Urinary bladder (tissue), 4 donors: ENCODE data around the gene PLK4. TPM values are rescaled to one million over a fixed set of nuclear protein-coding genes. Genes with fewer than 3 reads are reported as not detected.
A peak's percentile ranks its signal among the peaks of the same experiment; 100 is the strongest.
"Not testable (repeated sequence)": the region's sequence is repeated elsewhere in the genome, so short reads cannot be mapped to it uniquely, and the experiment has no call there.

Source experiments
- DNase-seq: peaks from one replicate; pipeline ENCODE4 v3.0.0-alpha.2; 2015; ENCODE audit errors: extremely low spot score
- H3K27ac ChIP-seq: one replicate; pipeline ENCODE4 v1.5.1; 2013; ENCODE audit warnings: low read depth, mild to moderate bottlenecking, moderate library complexity
- H3K36me3 ChIP-seq: one replicate; pipeline ENCODE4 v1.6.1; 2013; ENCODE audit warnings: mild to moderate bottlenecking, moderate library complexity; ENCODE audit not compliant: insufficient read depth
- H3K4me1 ChIP-seq: one replicate; pipeline ENCODE4 v1.6.1; 2013; ENCODE audit warnings: mild to moderate bottlenecking, moderate library complexity; ENCODE audit not compliant: insufficient read depth
- H3K4me3 ChIP-seq: one replicate; pipeline ENCODE4 v1.5.1; 2013; ENCODE audit warnings: low read depth, low read length
- WGBS: extraction: QIAGEN DNeasy Blood & Tissue Kit; methylation state at CpG from one replicate; pipeline ENCODE4 v1.1.7; 2013; 5-methylcytosine and 5-hydroxymethylcytosine counted together
- polyA plus RNA-seq: library from polyadenylated mRNA; stranded (reverse); fragments of 200-250 nt; gene quantifications from one replicate; pipeline ENCODE4 v1.2.3, GENCODE V29; 2013
- total RNA-seq: library from RNA; depleted of rRNA; stranded (reverse); fragments of >200 nt; gene quantifications from one replicate; pipeline ENCODE4 v1.2.3, GENCODE V29; 2014
- donor health status: healthy with polysubstance abuse.
- donor health status: healthy.

Gene PLK4
- total and polyA plus RNA-seq, 2 donors: 1.5 to 21.6 TPM

DNA sequence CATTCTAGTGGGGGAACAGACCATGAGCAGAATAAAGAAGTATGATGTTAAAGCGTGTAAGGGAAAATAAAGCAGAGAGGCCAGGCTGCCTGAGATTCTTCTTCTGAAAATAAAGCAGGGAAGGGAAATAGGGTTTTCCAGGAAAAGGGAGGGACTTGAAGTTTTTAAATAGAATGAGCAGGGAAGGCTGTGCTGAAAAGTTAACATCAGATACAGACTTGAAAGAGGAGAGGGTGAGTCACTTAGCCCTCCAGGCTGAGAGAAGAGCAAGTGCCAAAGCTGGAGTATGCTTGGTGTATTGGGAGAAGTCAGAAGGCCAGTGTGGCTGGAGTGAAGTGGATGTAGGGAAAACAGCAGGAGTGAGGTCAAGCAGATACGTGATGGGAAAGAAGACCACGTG lies 10.0 kb upstream of the PLK4 start:
- no peaks in the 10 kb centered on the region for H3K4me1 ChIP-seq
- no peak overlapping the region for H3K27ac ChIP-seq
- WGBS: 36% methylated on average over 3 of the region's 3 CpGs
- no peak for DNase-seq
- no peak overlapping the region for H3K4me3 ChIP-seq
- H3K36me3 ChIP-seq: no peaks in the 10 kb centered on the region

DNA sequence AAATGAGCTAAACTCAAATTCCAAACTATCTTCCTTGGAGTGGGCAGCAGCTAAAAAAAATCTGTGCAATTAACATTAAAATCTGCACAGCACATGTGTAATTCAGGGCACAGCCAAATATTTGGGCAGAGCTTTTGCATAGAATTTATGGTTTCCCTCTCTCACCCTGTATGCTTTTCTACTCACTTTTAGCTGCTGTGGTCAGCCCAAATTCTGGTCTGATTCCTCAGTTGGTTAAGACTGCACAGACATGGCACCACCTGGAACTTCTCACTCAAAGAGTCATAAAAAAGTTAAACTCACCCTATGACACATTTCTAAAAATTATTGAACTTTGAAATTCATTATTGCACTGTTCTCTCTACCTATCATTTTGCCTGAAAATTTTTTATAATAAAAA lies 4.9 kb upstream of the PLK4 start:
- no peak for DNase-seq
- Histone ChIP-seq H3K36me3 (no peaks in the 10 kb centered on the region), H3K4me1 (no peaks in the 10 kb centered on the region), H3K27ac (no peak overlapping the region), H3K4me3 (no peak overlapping the region)

DNA sequence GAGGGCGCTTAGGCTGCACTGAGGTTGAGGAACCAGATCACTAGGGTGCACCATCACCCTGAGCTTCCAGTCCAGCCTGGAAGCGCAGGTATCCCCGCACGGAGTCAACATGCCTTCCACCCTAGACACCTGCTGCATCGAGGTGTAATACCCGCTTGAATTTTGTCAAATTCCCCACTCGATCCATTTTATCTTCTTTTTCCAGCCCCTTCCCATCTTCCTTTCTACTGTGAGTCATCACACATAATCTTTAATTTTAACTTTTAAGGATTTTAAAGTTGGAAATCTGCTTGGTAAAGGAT lies 821 bp downstream of the PLK4 start:
- Histone ChIP-seq H3K27ac (no peak overlapping the region), H3K4me3 (peak overlapping the region; percentile 81), H3K4me1 (no peaks in the 10 kb centered on the region), H3K36me3 (no peaks in the 10 kb centered on the region)
- under 1% methylated on average over 7 of the region's 7 CpGs for WGBS
- DNase-seq: peak; percentile 7

DNA sequence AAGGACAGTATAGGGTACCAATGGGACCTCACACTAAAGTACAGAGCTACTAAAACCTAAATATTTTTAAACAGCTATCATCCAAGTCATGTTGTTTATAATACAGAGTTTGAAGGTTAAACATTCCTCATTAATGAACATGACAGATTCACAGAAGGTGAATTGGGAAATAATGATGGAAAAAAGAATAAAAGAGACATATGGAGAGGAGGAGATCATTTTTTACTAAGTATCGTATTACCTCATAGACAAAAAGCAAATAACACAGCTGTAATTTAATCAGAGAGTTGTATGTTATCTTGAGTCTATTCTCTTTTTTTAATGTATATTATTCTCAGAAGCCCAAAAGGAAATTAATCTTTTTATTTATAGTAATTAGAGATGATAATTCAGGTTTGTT lies 7.9 kb downstream of the PLK4 start:
- 84% methylated on average over 1 of the region's 1 CpG for WGBS
- H3K4me1 ChIP-seq: no peaks in the 10 kb centered on the region
- no peaks in the 10 kb centered on the region for H3K36me3 ChIP-seq
- no peak overlapping the region for H3K4me3 ChIP-seq
- no peak for DNase-seq
- no peak overlapping the region for H3K27ac ChIP-seq

GRCh38 chr4:127889903-127890302 lies 9.2 kb downstream of the PLK4 start:
- no peaks in the 10 kb centered on the region for H3K4me1 ChIP-seq
- DNase-seq: no peak
- H3K36me3 ChIP-seq: no peaks in the 10 kb centered on the region
- H3K27ac ChIP-seq: no peak overlapping the region
- 62% methylated on average over 3 of the region's 3 CpGs for WGBS
- no peak overlapping the region for H3K4me3 ChIP-seq

GRCh38 chr4:127896069-127896468 lies 15.4 kb downstream of the PLK4 start:
- no peaks in the 10 kb centered on the region for H3K4me1 ChIP-seq
- DNase-seq: no peak
- H3K36me3 ChIP-seq: no peaks in the 10 kb centered on the region
- 91% methylated on average over 1 of the region's 1 CpG for WGBS
- no peak overlapping the region for H3K4me3 ChIP-seq
- no peak overlapping the region for H3K27ac ChIP-seq

DNA sequence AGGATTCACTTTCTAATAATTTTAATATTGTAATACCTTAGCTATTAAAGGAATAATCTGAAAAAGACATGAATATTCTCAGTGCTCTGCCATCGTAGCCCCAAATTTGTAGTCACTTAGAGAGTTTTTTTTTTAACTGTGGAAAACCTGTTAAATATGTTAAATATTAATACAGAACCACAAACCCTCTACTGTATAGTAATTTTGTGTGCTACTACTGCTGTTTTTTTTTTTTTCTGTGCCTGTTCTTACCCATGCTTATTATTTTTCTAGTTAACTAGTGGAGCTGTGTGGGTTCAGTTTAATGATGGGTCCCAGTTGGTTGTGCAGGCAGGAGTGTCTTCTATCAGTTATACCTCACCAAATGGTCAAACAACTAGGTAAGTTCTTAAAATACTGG lies 15.8 kb downstream of the PLK4 start:
- no peaks in the 10 kb centered on the region for H3K36me3 ChIP-seq
- no peak overlapping the region for H3K4me3 ChIP-seq
- DNase-seq: no peak
- no peak overlapping the region for H3K27ac ChIP-seq
- no peaks in the 10 kb centered on the region for H3K4me1 ChIP-seq
- WGBS: 98% methylated on average over 1 of the region's 1 CpG

GRCh38 chr4:127899682-127900081 lies 19.0 kb downstream of the PLK4 start:
- not testable (repeated sequence) for H3K27ac ChIP-seq, H3K4me1 ChIP-seq, H3K36me3 ChIP-seq, DNase-seq, H3K4me3 ChIP-seq
- 95% methylated on average over 4 of the region's 4 CpGs for WGBS

DNA sequence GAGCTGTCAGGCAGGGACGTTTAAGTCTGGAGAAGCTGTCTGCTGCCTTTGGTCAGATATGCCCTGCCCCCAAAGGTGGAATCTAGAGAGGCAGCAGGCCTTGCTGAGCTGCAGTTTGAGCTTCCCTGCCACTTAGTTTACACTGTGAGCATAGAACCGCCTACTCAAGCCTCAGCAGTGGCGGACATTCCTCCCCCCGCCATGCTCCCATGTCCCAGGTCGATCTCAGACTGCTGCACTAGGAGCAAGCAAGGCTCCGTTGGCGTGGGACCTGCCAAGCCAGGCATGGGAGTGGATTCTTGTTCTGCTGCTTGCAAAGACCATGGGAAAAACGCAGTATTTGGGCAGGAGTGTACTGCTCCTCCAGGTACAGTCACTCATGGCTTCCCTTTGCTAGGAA lies 24.3 kb downstream of the PLK4 start:
- 89% methylated on average over 8 of the region's 8 CpGs for WGBS
- Histone ChIP-seq H3K4me3 (no peak overlapping the region), H3K4me1 (no peaks in the 10 kb centered on the region), H3K27ac (no peak overlapping the region), H3K36me3 (no peaks in the 10 kb centered on the region)
- DNase-seq: no peak

- Histone ChIP-seq H3K4me1 (no peaks in the 10 kb centered on the region), H3K27ac (no peak overlapping the region), H3K36me3 (no peaks in the 10 kb centered on the region), H3K4me3 (no peak overlapping the region)
- 93% methylated on average over 3 of the region's 3 CpGs for WGBS
- no peak for DNase-seq
These were observed 35.8 kb downstream of the PLK4 start for GRCh38 chr4:127916512-127916911.

- Histone ChIP-seq H3K4me3 (no peak overlapping the region), H3K36me3 (no peaks in the 10 kb centered on the region), H3K27ac (no peak overlapping the region), H3K4me1 (no peaks in the 10 kb centered on the region)
- no peak for DNase-seq
These were observed 36.5 kb downstream of the PLK4 start for GRCh38 chr4:127917151-127917550.

DNA sequence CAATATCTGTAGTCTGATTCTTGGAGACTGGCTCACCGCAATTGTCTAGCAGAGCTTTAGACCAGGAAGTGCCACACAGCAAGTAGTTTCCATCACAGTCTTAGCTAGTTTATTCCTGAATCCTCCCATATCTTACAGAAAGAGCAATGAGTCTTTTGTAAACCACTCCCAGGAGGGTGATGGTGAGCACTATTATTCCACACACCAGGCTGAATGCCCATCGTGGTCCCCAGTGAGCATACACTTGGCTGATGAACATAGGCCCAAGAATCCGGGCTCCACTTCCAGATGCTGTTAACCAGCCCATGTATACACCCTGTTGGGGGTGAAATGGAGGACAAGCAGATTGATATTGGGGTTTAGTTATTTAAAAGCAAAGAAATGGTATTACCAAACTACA lies 39.8 kb downstream of the PLK4 start:
- H3K27ac ChIP-seq: no peak overlapping the region
- 88% methylated on average over 3 of the region's 3 CpGs for WGBS
- no peaks in the 10 kb centered on the region for H3K4me1 ChIP-seq
- no peak for DNase-seq
- H3K36me3 ChIP-seq: no peaks in the 10 kb centered on the region
- no peak overlapping the region for H3K4me3 ChIP-seq

- 98% methylated on average over 2 of the region's 2 CpGs for WGBS
- Histone ChIP-seq H3K36me3 (no peaks in the 10 kb centered on the region), H3K4me1 (no peaks in the 10 kb centered on the region), H3K4me3 (no peak overlapping the region), H3K27ac (no peak overlapping the region)
- DNase-seq: no peak
These were observed 41.5 kb downstream of the PLK4 start for GRCh38 chr4:127922226-127922625.

DNA sequence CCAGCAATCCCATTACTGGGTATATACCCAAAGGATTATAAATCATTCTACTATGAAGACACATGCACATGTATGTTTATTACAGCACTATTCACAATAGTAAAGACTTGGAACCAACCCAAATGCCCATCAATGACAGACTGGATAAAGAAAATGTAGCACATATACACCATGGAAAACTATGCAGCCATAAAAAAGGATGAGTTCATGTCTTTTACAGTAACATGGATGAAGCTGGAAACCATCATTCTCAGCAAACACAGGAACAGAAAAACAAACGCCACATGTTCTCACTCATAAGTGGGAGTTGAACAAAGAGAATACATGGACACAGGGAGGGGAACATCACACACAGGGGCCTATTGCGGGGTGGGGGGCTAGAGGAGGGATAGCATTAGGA lies 45.0 kb downstream of the PLK4 start:
- H3K4me3 ChIP-seq, H3K27ac ChIP-seq, H3K36me3 ChIP-seq, DNase-seq, H3K4me1 ChIP-seq: not testable (repeated sequence)
- 100% methylated on average over 2 of the region's 2 CpGs for WGBS

DNA sequence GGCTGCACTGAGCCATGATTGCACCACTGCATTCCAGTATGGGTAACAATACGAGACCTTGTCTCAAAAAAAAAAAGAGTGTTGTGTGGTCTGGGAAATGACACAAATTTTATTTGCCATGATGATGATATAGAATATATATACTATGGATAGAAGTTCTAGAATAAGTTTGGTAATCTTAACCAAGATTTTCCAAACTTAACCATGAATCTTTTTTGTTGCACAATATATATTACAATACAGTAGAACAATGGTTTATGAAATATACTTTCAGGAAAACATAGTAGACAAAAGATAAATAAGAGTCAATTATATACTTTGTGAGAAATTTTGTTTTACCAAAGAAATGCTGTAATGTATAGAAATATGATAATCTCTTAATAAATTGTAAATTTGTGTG lies 49.5 kb downstream of the PLK4 start:
- Histone ChIP-seq H3K4me1 (no peaks in the 10 kb centered on the region), H3K27ac (no peak overlapping the region), H3K4me3 (no peak overlapping the region), H3K36me3 (no peaks in the 10 kb centered on the region)
- no peak for DNase-seq
- WGBS: 97% methylated on average over 1 of the region's 1 CpG
